Stomach (tissue), 9 donors: ENCODE results near the gene UNC80. TPM values are rescaled to one million over a fixed set of nuclear protein-coding genes. Genes with fewer than 3 reads are reported as not detected.
"Not testable (repeated sequence)": the region's sequence is repeated elsewhere in the genome, so short reads cannot be mapped to it uniquely, and the experiment has no call there.

Source experiments
- DNase-seq, 2 donors: peaks; one replicate each; pipeline versions ENCODE4 v3.0.0 to v3.0.0-alpha.2; 2013 to 2019
- H3K27ac ChIP-seq, 5 donors: fragments of 200-600 bp in 4 of 5; sonication (generic) in 4 of 5; one replicate each; pipeline ENCODE4 v1.5.1; 2013 to 2019; ENCODE audit warnings: mild to moderate bottlenecking in 1 of 5, moderate library complexity in 1 of 5
- H3K27me3 ChIP-seq, 3 donors: fragments of 200-600 bp; sonication (generic); one replicate each; pipeline ENCODE4 v1.5.1; 2017 to 2019; ENCODE audit warnings: mixed run types in 1 of 3
- H3K36me3 ChIP-seq, 4 donors: fragments of 200-600 bp; sonication (generic); 1 replicate in 3 of 4; 2 replicates in 1 of 4; pipeline ENCODE4 v1.5.1; 2016 to 2019
- H3K4me1 ChIP-seq, 4 donors: fragments of 200-600 bp; sonication (generic); one replicate each; pipeline ENCODE4 v1.5.1; 2016 to 2019
- H3K4me3 ChIP-seq, 4 donors: fragments of 200-600 bp; sonication (generic) in 3 of 4; one replicate each; pipeline ENCODE4 v1.5.1; 2016 to 2019; ENCODE audit warnings: mild to moderate bottlenecking in 1 of 4
- H3K9me3 ChIP-seq, 4 donors: fragments of 200-600 bp; sonication (generic); one replicate each; pipeline ENCODE4 v1.5.1; 2016 to 2019
- CTCF ChIP-seq, 7 experiments: fragments of 450-650 bp in 4 of 7; fragments of 200-600 bp in 3 of 7; sonication (generic) in 3 of 7; IDR thresholded peaks; one replicate each; pipeline ENCODE4 v1.5.1; 2016 to 2019; ENCODE audit warnings: antibody characterized with exemption in 7 of 7, control low read depth in 2 of 7, mild to moderate bottlenecking in 1 of 7
- EP300 ChIP-seq: sonication (generic); formaldehyde crosslinking; IDR thresholded peaks from one replicate; pipeline ENCODE4 v1.6.1; 2017; ENCODE audit warnings: antibody characterized with exemption
- POLR2A ChIP-seq, 4 donors: fragments of 450-650 bp; IDR thresholded peaks; one replicate each; pipeline ENCODE4 v1.6.1; 2016; ENCODE audit warnings: antibody characterized with exemption in 4 of 4, control low read depth in 2 of 4, mild to moderate bottlenecking in 1 of 4, moderate library complexity in 1 of 4
- POLR2AphosphoS5 ChIP-seq, 3 donors: sonication (generic); formaldehyde crosslinking; IDR thresholded peaks; one replicate each; pipeline ENCODE4 v1.6.1; 2016; ENCODE audit warnings: antibody characterized with exemption in 3 of 3
- WGBS, 5 donors: extraction: QIAGEN DNeasy Blood & Tissue Kit in 3 of 5; methylation state at CpG; one replicate each; pipeline versions ENCODE4 v1.1.5 to v1.1.7; 2013 to 2018; 5-methylcytosine and 5-hydroxymethylcytosine counted together
- intact Hi-C: fragments of 100-400 bp; cut with DNase I; formaldehyde crosslinking; loops from one replicate; pipeline ENCODE4 v1.15.1; 2023; ENCODE audit warnings: low total_unique reads
- polyA plus RNA-seq, 3 donors: library from polyadenylated mRNA; stranded (reverse); fragments of 200-250 nt; gene quantifications; one replicate each; pipeline ENCODE4 v1.2.3, GENCODE V29; 2013
- total RNA-seq, 5 donors: library from RNA; depleted of rRNA; stranded (reverse); fragments of >200 nt; gene quantifications; one replicate each; pipeline versions ENCODE4 v1.1.0 to v1.2.3, GENCODE V29; 2014 to 2016
- donor health status: healthy with polysubstance abuse.
- donor health status: Bipolar disorder and iron deficiency.
- donor health status: healthy.

UNC80 gene
- total and polyA plus RNA-seq, 8 donors = 0.08 to 5.1 (median 0.29) TPM; not detected in 1

GRCh38 chr2:209788925-209789324 is 17.3 kb downstream of the UNC80 start:
- H3K4me1 ChIP-seq = no peaks in the 10 kb centered on the region
- H3K36me3 ChIP-seq = no peaks in the 10 kb centered on the region
- H3K4me3 ChIP-seq = no peak overlapping the region
- intact Hi-C loops = no loop called here
- no peak for DNase-seq
- WGBS, 5 donors = 24 to 40% (median 38%) methylated on average over 1 of the region's 1 CpG
- no peaks in the 10 kb centered on the region for H3K9me3 ChIP-seq
- TF ChIP-seq POLR2AphosphoS5 (IDR thresholded peaks at IDR 0.05) (no peak), POLR2A (IDR thresholded peaks at IDR 0.05) (no peak), CTCF (IDR thresholded peaks at IDR 0.05) (no peak), EP300 (no peak)
- no peaks in the 10 kb centered on the region for H3K27me3 ChIP-seq
- no peak overlapping the region for H3K27ac ChIP-seq

GRCh38 chr2:209790066-209790728 is 18.6 kb downstream of the UNC80 start:
- Histone ChIP-seq H3K36me3 (no peaks in the 10 kb centered on the region), H3K9me3 (no peaks in the 10 kb centered on the region), H3K4me3 (peak overlapping the region in 3 of 4 donors; percentile 7 to 34 (median 22)), H3K27ac (no peak overlapping the region), H3K27me3 (no peaks in the 10 kb centered on the region), H3K4me1 (no peaks in the 10 kb centered on the region)
- DNase-seq = no peak
- WGBS, 5 donors = 44 to 56% (median 53%) methylated on average over 6 of the region's 6 CpGs
- TF ChIP-seq POLR2AphosphoS5 (IDR thresholded peaks at IDR 0.05) (no peak), CTCF (IDR thresholded peaks at IDR 0.05) (no peak), EP300 (no peak), POLR2A (IDR thresholded peaks at IDR 0.05) (no peak)
- intact Hi-C loops = no loop called here

- WGBS, 5 donors = 84 to 89% (median 88%) methylated on average over 3 of the region's 3 CpGs
Observed at GRCh38 chr2:209791151-209791550, 19.5 kb downstream of the UNC80 start.

GRCh38 chr2:209795425-209795824 is 23.8 kb downstream of the UNC80 start:
- intact Hi-C loops, DNase-seq, H3K36me3 ChIP-seq, H3K4me3 ChIP-seq, H3K4me1 ChIP-seq, H3K9me3 ChIP-seq, H3K27ac ChIP-seq, H3K27me3 ChIP-seq: not testable (repeated sequence)
- WGBS, 5 donors = 78 to 89% (median 89%) methylated on average over 4 of the region's 4 CpGs

More at GRCh38 chr2:209791151-209791550, 19.5 kb downstream of the UNC80 start:
- Histone ChIP-seq H3K27me3 (no peaks in the 10 kb centered on the region), H3K4me1 (no peaks in the 10 kb centered on the region), H3K4me3 (no peak overlapping the region), H3K36me3 (no peaks in the 10 kb centered on the region), H3K9me3 (no peaks in the 10 kb centered on the region), H3K27ac (no peak overlapping the region)
- TF ChIP-seq POLR2AphosphoS5 (IDR thresholded peaks at IDR 0.05) (no peak), CTCF (IDR thresholded peaks at IDR 0.05) (no peak), EP300 (no peak), POLR2A (IDR thresholded peaks at IDR 0.05) (no peak)
- no peak for DNase-seq
- intact Hi-C loops = no loop called here

GRCh38 chr2:209805351-209805750 is 33.7 kb downstream of the UNC80 start:
- H3K36me3 ChIP-seq = no peaks in the 10 kb centered on the region
- H3K27ac ChIP-seq = no peak overlapping the region
- no peak overlapping the region for H3K4me3 ChIP-seq
- H3K4me1 ChIP-seq = no peaks in the 10 kb centered on the region
- no peaks in the 10 kb centered on the region for H3K27me3 ChIP-seq
- WGBS, 5 donors = 42 to 61% (median 52%) methylated on average over 1 of the region's 1 CpG
- DNase-seq = no peak
- TF ChIP-seq POLR2A (IDR thresholded peaks at IDR 0.05) = no peak
- TF ChIP-seq POLR2AphosphoS5 (IDR thresholded peaks at IDR 0.05) = no peak
- TF ChIP-seq EP300 = no peak
- TF ChIP-seq CTCF (IDR thresholded peaks at IDR 0.05) = no peak
- intact Hi-C loops = no loop called here
- H3K9me3 ChIP-seq = no peaks in the 10 kb centered on the region
